GM12878 (cell line): ENCODE results near the gene KIF5C. TPM values are rescaled to one million over a fixed set of nuclear protein-coding genes. Genes with fewer than 3 reads are reported as not detected.

Experiments used
- ATAC-seq: fragments of 200-7000 bp; cut with Tn5 transposase; 3 replicates; pipeline ENCODE4 v1.9.1; 2020; ENCODE audit warnings: mild to moderate bottlenecking, moderate library complexity
- BruUV-seq: library from RNA; stranded (reverse); fragments of 400-500 nt; replicated peaks from 2 replicates; lab custom pipeline; 2021; lab: Mats Ljungman, UMichigan
- CTCF ChIA-PET: fragments of 300-600 bp; sonication (Branson Sonifier 250); formaldehyde crosslinking; extraction: SDS; loops from one replicate; lab custom pipeline; 2021; ENCODE audit warnings: inconsistent platforms; lab: Yijun Ruan, JAX
- POLR2A ChIA-PET: fragments of 350-600 bp; formaldehyde crosslinking; extraction: SDS; loops from one replicate; lab custom pipeline; 2021; ENCODE audit warnings: inconsistent platforms; lab: Charles Lee
- RAD21 ChIA-PET: fragments of 300-600 bp; sonication (Branson Sonifier 250); formaldehyde crosslinking; loops from one replicate; lab custom pipeline; 2023; ENCODE audit warnings: antibody characterized with exemption; ENCODE audit not compliant: unreplicated experiment; lab: Charles Lee
- SMC1A ChIA-PET: fragments of 300-600 bp; sonication (Branson Sonifier 250); formaldehyde crosslinking; loops from one replicate; lab custom pipeline; 2023; ENCODE audit not compliant: unreplicated experiment, uncharacterized antibody; lab: Charles Lee
- DNase-seq: peaks from one replicate; pipeline ENCODE4 v3.0.0-alpha.2; 2011; ENCODE audit warnings: low read depth, low spot score
- FAIRE-seq: peaks from 3 replicates; lab custom pipeline; 2011; peaks lifted over from hg19 to GRCh38; lab: Jason Lieb, UNC
- H2AFZ ChIP-seq: 2 replicates; pipeline ENCODE4 v1.6.0; 2011; ENCODE audit warnings: low read depth, low read length, control low read depth; ENCODE audit not compliant: control insufficient read depth
- H3K27ac ChIP-seq: 2 replicates; pipeline ENCODE4 v1.5.1; 2011; ENCODE audit warnings: control low read depth; ENCODE audit not compliant: control insufficient read depth, insufficient read depth
- H3K27me3 ChIP-seq, 2 experiments: replicated peaks in 1 of 2; 2 replicates each; pipeline versions ENCODE4 v1.6.0 to v1.6.1; 2011; ENCODE audit warnings: low read length in 1 of 2; ENCODE audit not compliant: control insufficient read depth in 2 of 2, insufficient read depth in 2 of 2
- H3K36me3 ChIP-seq, 2 experiments: 2 replicates each; pipeline ENCODE4 v1.5.1; 2011; ENCODE audit warnings: low read length in 1 of 2; ENCODE audit not compliant: control insufficient read depth in 2 of 2, insufficient read depth in 2 of 2
- H3K4me1 ChIP-seq: 2 replicates; pipeline ENCODE4 v1.6.1; 2011; ENCODE audit warnings: mild to moderate bottlenecking, low read length, moderate library complexity, mixed read lengths; ENCODE audit not compliant: control insufficient read depth, insufficient read depth
- H3K4me2 ChIP-seq: 2 replicates; pipeline ENCODE4 v1.6.0; 2011; ENCODE audit warnings: control low read depth; ENCODE audit not compliant: control insufficient read depth, insufficient read depth
- H3K4me3 ChIP-seq: fragments of 200-600 bp; sonication (generic); 2 replicates; pipeline ENCODE4 v1.5.1; 2016
- H3K79me2 ChIP-seq: 2 replicates; pipeline ENCODE4 v1.6.0; 2011; ENCODE audit warnings: low read length; ENCODE audit not compliant: control insufficient read depth, insufficient read depth
- H3K9ac ChIP-seq: 2 replicates; pipeline ENCODE4 v1.8.0; 2011; ENCODE audit warnings: low read length, control low read depth, mixed read lengths; ENCODE audit not compliant: control insufficient read depth, insufficient read depth
- H3K9me3 ChIP-seq: replicated peaks from 3 replicates; pipeline ENCODE4 v1.5.1; 2011; ENCODE audit warnings: mild to moderate bottlenecking, low read length; ENCODE audit not compliant: control insufficient read depth, insufficient read depth
- H4K20me1 ChIP-seq: 2 replicates; pipeline ENCODE4 v1.6.0; 2011; ENCODE audit not compliant: control insufficient read depth, insufficient read depth
- CBFB ChIP-seq: IDR thresholded peaks from 2 replicates; pipeline ENCODE4 v1.6.1; 2016; ENCODE audit warnings: antibody characterized with exemption, low read depth
- E2F8 ChIP-seq: fragments of 450-650 bp; IDR thresholded peaks from 2 replicates; pipeline ENCODE4 v1.6.1; 2018; ENCODE audit warnings: mild to moderate bottlenecking, low read depth, moderate library complexity; ENCODE audit not compliant: partially characterized antibody
- E4F1 ChIP-seq: fragments of 450-650 bp; IDR thresholded peaks from 2 replicates; pipeline ENCODE4 v1.6.1; 2018; ENCODE audit warnings: borderline replicate concordance, mild to moderate bottlenecking; ENCODE audit not compliant: partially characterized antibody
- RB1 ChIP-seq: fragments of 450-650 bp; formaldehyde crosslinking; IDR thresholded peaks from 2 replicates; pipeline ENCODE4 v1.6.1; 2017; ENCODE audit warnings: mild to moderate bottlenecking, borderline replicate concordance
- SIN3A ChIP-seq: IDR thresholded peaks from 2 replicates; pipeline ENCODE4 v1.6.1; 2012; ENCODE audit warnings: low read depth, low read length, improper control_type of control experiment
- TARDBP ChIP-seq: IDR thresholded peaks from 2 replicates; pipeline ENCODE4 v1.6.1; 2016; ENCODE audit warnings: borderline replicate concordance
- ZNF274 ChIP-seq: IDR thresholded peaks from one replicate; pipeline ENCODE4 v1.8.0; 2011; ENCODE audit not compliant: insufficient read length, insufficient read depth
- ZNF622 ChIP-seq: fragments of 450-650 bp; IDR thresholded peaks from 2 replicates; pipeline ENCODE4 v1.6.1; 2017; ENCODE audit warnings: mild to moderate bottlenecking, inconsistent platforms
- WGBS: methylation state at CpG from one replicate; pipeline ENCODE4 v1.1.6; 2016; ENCODE audit warnings: low lambda C conversion rate; ENCODE audit not compliant: insufficient replicate concordance, insufficient coverage; ENCODE audit errors: missing lambda C conversion rate; 5-methylcytosine and 5-hydroxymethylcytosine counted together
- in situ Hi-C: fragments of 300-500 bp; cut with MboI; formaldehyde crosslinking; loops from 9 replicates; pipeline ENCODE4 v1.14.3; 2018; ENCODE audit warnings: mixed read lengths
- intact Hi-C: fragments of 100-400 bp; cut with micrococcal nuclease; formaldehyde crosslinking; loops from one replicate; pipeline ENCODE4 v1.14.2; 2022; ENCODE audit not compliant: unreplicated experiment
- polyA plus RNA-seq, 11 experiments: library from polyadenylated mRNA; depleted of rRNA in 4 of 11; unstranded in 6 of 11; stranded (reverse) in 5 of 11; fragments of >200 nt; fragmentation: Nextera tagmentation in 4 of 11; fragmentation: Illumina TruSeq in 1 of 11; extraction: Ambion mirVana in 4 of 11; extraction: Trizol in 1 of 11; gene quantifications; 1 replicate in 1 of 11; 2 replicates in 10 of 11; pipeline versions ENCODE4 v1.2.1 to v1.2.3, GENCODE V29; 2011 to 2016; ENCODE audit warnings: inconsistent platforms in 2 of 11, missing spikeins in 2 of 11, low read depth in 1 of 11
- total RNA-seq, 4 experiments: library from RNA; depleted of rRNA in 3 of 4; stranded (reverse); fragments of >200 nt in 3 of 4; fragmentation: Illumina TruSeq in 1 of 4; extraction: Trizol in 1 of 4; gene quantifications; 2 replicates each; pipeline versions ENCODE4 v1.2.1 to v1.2.3, GENCODE V29; 2013 to 2021
- TF ChIP-seq, protein P1 (sequence below), 3 experiments: IDR thresholded peaks in 2 of 3; conservative IDR thresholded peaks in 1 of 3; 2 replicates each; pipeline ENCODE4 v1.5.1; 2011; ENCODE audit warnings: low read depth in 3 of 3, low read length in 3 of 3, mild to moderate bottlenecking in 3 of 3, control low read depth in 2 of 3, moderate library complexity in 2 of 3, inconsistent platforms in 1 of 3, mixed read lengths in 1 of 3; ENCODE audit not compliant: control insufficient read depth in 2 of 3, insufficient read depth in 1 of 3; ENCODE audit errors: extremely low read depth in 1 of 3
- TF ChIP-seq, protein P2 (sequence below): IDR thresholded peaks from 2 replicates; pipeline ENCODE4 v1.6.1; 2011; ENCODE audit warnings: low read depth, mild to moderate bottlenecking, low read length, moderate library complexity, borderline replicate concordance; ENCODE audit errors: extremely low read depth

Gene KIF5C
- total and polyA plus RNA-seq, 10 of the 15 experiments (the other 5 are each of a cell fraction or from before 2014, with no cell fraction given) = 0.08 to 0.49 (median 0.24) TPM

- Histone ChIP-seq H2AFZ (no peak overlapping the region), H3K4me1 (peaks cover 8% of the 10 kb centered on the region; the same call in 1 of the 2 replicates), H3K27me3 (no peaks in the 10 kb centered on the region), H3K9ac (no peak overlapping the region), H3K79me2 (peaks cover 8% of the 10 kb centered on the region), H3K4me2 (no peak overlapping the region), H3K4me3 (no peak overlapping the region), H3K9me3 (peaks cover 4% of the 10 kb centered on the region; the same call in 2 of the 3 replicates), H3K27ac (no peak overlapping the region), H4K20me1 (no peaks in the 10 kb centered on the region), H3K36me3 (no peaks in the 10 kb centered on the region)
- RAD21 ChIA-PET = no interaction called here
- FAIRE-seq = no peak
- intact Hi-C loops = loop anchor here (5.0 to 10.0 kb wide), 3 partner anchors 269 to 1302 kb away; no protein-coding TSS in a partner anchor
- 0% methylated on average over 1 of the region's 1 CpG for WGBS
- CTCF ChIA-PET = interaction anchor here (18.0 kb wide), 1 partner anchor 21 kb away, joined by 508 read pairs; no protein-coding TSS in a partner anchor
- no peak for ATAC-seq
- SMC1A ChIA-PET = interaction anchor here (1.2 to 16.5 kb wide), 2 partner anchors 21 to 23 kb away, joined by 3 to 327 read pairs; no protein-coding TSS in a partner anchor
- POLR2A ChIA-PET = no interaction called here
- BruUV-seq = no TSS peak
- no peak for DNase-seq
- in situ Hi-C loops = no loop called here
- TF ChIP-seq, protein P1, sequence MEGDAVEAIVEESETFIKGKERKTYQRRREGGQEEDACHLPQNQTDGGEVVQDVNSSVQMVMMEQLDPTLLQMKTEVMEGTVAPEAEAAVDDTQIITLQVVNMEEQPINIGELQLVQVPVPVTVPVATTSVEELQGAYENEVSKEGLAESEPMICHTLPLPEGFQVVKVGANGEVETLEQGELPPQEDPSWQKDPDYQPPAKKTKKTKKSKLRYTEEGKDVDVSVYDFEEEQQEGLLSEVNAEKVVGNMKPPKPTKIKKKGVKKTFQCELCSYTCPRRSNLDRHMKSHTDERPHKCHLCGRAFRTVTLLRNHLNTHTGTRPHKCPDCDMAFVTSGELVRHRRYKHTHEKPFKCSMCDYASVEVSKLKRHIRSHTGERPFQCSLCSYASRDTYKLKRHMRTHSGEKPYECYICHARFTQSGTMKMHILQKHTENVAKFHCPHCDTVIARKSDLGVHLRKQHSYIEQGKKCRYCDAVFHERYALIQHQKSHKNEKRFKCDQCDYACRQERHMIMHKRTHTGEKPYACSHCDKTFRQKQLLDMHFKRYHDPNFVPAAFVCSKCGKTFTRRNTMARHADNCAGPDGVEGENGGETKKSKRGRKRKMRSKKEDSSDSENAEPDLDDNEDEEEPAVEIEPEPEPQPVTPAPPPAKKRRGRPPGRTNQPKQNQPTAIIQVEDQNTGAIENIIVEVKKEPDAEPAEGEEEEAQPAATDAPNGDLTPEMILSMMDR (IDR thresholded peaks at IDR 0.05 in 2 of 3, conservative IDR thresholded peaks at IDR 0.05 in 1 of 3; ENCODE audit: control insufficient read depth in 2 of 3, extremely low read depth in 1 of 3, insufficient read depth in 1 of 3, low read depth in 3 of 3, low read length in 3 of 3) = no peak
- TF ChIP-seq E2F8 (no peak), TARDBP (no peak), E4F1 (no peak), CBFB (no peak), ZNF622 (no peak), RB1 (no peak), ZNF274 (no peak), SIN3A (no peak)
- TF ChIP-seq, protein P2, sequence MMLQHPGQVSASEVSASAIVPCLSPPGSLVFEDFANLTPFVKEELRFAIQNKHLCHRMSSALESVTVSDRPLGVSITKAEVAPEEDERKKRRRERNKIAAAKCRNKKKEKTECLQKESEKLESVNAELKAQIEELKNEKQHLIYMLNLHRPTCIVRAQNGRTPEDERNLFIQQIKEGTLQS = no peak
These were observed 167.9 kb downstream of the KIF5C start for GRCh38 chr2:149042881-149043280.
